Keratinocyte (primary cell): ENCODE results near the gene GNB1L.

Experiments
- CTCF ChIP-seq, 3 experiments: IDR thresholded peaks in 1 of 3; conservative IDR thresholded peaks in 1 of 3; optimal IDR thresholded peaks in 1 of 3; 2 replicates in 2 of 3; 3 replicates in 1 of 3; pipeline versions ENCODE3 to v1.5.1; 2011; ENCODE audit warnings: low read length in 3 of 3, mild to moderate bottlenecking in 3 of 3, moderate library complexity in 2 of 3, control low read depth in 1 of 3, inconsistent platforms in 1 of 3; ENCODE audit not compliant: insufficient read depth in 2 of 3; ENCODE audit errors: extremely low read depth in 1 of 3
- EZH2 ChIP-seq: IDR thresholded peaks from one replicate; pipeline ENCODE4 v1.6.1; 2012; ENCODE audit warnings: inconsistent platforms, mild to moderate bottlenecking, low read length, moderate library complexity

DNA sequence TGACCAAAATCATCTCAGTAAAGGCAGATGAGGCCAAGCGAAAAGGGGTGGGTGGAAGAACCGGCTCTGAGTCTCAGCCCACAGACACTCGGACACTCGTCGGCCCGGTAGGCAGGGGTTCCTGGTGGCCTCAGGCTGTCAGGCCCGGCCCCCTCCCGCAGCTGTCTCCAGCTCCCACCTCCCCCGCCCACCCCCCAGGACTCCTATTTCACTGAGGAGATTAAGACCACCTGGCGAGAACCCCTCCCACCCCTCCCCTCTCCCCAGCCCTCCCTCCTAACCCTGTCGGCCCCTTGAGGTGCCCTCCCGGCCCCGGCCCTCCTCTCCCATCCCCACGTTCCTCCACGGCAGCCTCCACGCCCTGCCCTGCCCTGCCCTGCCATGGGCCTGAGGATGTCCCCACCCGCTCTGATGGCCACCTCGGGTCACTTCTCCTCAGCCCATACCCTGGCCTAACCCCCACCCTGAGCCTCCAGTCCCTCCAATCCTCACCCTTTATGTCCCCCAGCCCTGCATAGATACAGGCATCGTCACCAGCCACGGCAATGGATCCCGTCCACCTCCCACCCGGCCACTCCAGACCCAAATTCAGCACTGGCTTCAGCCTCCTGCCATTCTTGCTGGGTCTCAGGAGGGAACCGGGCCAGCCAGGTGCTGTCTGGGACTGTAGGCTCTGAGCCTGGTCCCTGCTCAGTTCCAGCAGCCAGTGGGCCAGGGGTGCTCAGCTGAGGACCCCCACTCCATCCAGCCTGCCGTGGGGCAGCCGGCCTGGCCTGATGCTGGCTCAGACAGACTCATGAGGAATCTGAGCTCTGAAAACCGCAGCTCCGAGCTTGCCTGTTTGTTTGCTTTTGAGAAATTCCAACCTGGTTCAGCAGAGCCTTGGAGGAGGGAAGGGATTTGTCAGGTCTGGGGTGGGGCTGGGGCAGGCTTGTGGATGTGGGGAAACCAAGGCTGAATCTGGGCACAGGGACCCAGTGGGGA, 103.9 kb downstream of the GNB1L start:
- TF ChIP-seq CTCF (optimal IDR thresholded peaks at IDR 0.05 in 1 of 3, IDR thresholded peaks at IDR 0.05 in 1 of 3, conservative IDR thresholded peaks at IDR 0.05 in 1 of 3; ENCODE audit: extremely low read depth in 1 of 3, insufficient read depth in 2 of 3, low read length in 3 of 3) (no peak), EZH2 (no peak)
